Measurements from ENCODE around the gene ATAD3A. TPM values are rescaled to one million over a fixed set of nuclear protein-coding genes. Genes with fewer than 3 reads are reported as not detected.

Gene ATAD3A
- total and polyA plus RNA-seq, 2 experiments from 2014 or later = 36.5 to 80.3 TPM

DNA sequence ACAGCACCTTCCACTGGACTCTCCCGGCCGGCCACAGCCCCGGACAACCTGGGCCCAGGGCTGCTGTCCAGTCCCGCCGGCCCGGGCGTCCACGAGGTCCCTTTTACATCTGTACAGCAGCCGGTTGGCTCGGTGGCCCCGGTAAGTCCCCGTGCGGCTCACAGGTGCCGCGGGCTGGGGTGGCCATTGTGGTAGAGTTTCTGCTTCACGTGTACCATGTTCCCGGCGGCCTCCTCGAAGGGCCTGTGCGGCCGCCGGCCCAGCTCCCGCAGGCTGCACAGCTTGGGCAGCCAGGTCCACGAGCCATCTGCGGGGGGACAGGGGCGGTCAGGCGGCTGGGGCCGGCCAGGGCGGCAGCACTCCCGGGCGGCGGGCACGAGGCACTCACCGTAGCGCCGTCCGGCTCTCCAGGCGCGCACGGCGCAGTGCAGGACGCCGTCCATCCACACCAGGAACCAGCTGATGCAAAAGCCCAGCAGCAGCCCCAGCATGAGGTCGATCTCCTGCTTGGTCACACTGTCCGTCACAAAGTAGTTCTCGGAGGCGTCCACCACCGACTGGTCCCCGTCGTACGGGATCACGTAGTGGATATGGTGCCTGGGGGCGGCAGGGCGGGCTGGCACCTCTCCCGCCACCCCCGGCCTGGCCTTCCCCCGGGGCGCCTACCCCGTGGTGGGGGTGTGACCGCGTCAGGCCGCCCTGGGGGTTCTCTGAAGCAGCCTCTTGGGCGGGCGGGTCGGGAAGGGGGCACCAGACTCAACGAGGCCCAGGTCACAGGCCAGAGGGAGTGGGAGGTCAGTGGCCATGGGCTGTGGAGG lies 23.4 kb downstream of the ATAD3A start:
- Mint-ChIP-seq H3K4me3 (no peak overlapping the region), H3K36me3 (ENCODE audit: low read depth) (peaks cover 18% of the 10 kb centered on the region), H3K27ac (no peak overlapping the region), H3K9me3 (0 out of 3 replicates have a peak, but pooled peaks cover 8% of the 10 kb centered on the region), H3K4me1 (peaks cover 5% of the 10 kb centered on the region), H3K27me3 (ENCODE audit: insufficient read depth, low read depth, poor library complexity) (peaks cover 12% of the 10 kb centered on the region)
- H3K9me2 ChIP-seq (ENCODE audit: insufficient read depth) = no peaks in the 10 kb centered on the region
- H3K4me1 ChIP-seq (ENCODE audit: insufficient read depth) = no peaks in the 10 kb centered on the region; the same call in 1 of the 2 replicates
- H4K20me1 ChIP-seq (replicated peaks; ENCODE audit: insufficient read depth) = no peaks in the 10 kb centered on the region; the same call in 1 of the 2 replicates
- no peak overlapping the region for H3K27ac ChIP-seq (ENCODE audit: low read depth)
- H3K79me2 ChIP-seq (replicated peaks; ENCODE audit: insufficient read depth) = no peaks in the 10 kb centered on the region
- peaks cover 10% of the 10 kb centered on the region for H3F3A ChIP-seq (replicated peaks; ENCODE audit: low read depth)
- TF ChIP-seq, protein P1, sequence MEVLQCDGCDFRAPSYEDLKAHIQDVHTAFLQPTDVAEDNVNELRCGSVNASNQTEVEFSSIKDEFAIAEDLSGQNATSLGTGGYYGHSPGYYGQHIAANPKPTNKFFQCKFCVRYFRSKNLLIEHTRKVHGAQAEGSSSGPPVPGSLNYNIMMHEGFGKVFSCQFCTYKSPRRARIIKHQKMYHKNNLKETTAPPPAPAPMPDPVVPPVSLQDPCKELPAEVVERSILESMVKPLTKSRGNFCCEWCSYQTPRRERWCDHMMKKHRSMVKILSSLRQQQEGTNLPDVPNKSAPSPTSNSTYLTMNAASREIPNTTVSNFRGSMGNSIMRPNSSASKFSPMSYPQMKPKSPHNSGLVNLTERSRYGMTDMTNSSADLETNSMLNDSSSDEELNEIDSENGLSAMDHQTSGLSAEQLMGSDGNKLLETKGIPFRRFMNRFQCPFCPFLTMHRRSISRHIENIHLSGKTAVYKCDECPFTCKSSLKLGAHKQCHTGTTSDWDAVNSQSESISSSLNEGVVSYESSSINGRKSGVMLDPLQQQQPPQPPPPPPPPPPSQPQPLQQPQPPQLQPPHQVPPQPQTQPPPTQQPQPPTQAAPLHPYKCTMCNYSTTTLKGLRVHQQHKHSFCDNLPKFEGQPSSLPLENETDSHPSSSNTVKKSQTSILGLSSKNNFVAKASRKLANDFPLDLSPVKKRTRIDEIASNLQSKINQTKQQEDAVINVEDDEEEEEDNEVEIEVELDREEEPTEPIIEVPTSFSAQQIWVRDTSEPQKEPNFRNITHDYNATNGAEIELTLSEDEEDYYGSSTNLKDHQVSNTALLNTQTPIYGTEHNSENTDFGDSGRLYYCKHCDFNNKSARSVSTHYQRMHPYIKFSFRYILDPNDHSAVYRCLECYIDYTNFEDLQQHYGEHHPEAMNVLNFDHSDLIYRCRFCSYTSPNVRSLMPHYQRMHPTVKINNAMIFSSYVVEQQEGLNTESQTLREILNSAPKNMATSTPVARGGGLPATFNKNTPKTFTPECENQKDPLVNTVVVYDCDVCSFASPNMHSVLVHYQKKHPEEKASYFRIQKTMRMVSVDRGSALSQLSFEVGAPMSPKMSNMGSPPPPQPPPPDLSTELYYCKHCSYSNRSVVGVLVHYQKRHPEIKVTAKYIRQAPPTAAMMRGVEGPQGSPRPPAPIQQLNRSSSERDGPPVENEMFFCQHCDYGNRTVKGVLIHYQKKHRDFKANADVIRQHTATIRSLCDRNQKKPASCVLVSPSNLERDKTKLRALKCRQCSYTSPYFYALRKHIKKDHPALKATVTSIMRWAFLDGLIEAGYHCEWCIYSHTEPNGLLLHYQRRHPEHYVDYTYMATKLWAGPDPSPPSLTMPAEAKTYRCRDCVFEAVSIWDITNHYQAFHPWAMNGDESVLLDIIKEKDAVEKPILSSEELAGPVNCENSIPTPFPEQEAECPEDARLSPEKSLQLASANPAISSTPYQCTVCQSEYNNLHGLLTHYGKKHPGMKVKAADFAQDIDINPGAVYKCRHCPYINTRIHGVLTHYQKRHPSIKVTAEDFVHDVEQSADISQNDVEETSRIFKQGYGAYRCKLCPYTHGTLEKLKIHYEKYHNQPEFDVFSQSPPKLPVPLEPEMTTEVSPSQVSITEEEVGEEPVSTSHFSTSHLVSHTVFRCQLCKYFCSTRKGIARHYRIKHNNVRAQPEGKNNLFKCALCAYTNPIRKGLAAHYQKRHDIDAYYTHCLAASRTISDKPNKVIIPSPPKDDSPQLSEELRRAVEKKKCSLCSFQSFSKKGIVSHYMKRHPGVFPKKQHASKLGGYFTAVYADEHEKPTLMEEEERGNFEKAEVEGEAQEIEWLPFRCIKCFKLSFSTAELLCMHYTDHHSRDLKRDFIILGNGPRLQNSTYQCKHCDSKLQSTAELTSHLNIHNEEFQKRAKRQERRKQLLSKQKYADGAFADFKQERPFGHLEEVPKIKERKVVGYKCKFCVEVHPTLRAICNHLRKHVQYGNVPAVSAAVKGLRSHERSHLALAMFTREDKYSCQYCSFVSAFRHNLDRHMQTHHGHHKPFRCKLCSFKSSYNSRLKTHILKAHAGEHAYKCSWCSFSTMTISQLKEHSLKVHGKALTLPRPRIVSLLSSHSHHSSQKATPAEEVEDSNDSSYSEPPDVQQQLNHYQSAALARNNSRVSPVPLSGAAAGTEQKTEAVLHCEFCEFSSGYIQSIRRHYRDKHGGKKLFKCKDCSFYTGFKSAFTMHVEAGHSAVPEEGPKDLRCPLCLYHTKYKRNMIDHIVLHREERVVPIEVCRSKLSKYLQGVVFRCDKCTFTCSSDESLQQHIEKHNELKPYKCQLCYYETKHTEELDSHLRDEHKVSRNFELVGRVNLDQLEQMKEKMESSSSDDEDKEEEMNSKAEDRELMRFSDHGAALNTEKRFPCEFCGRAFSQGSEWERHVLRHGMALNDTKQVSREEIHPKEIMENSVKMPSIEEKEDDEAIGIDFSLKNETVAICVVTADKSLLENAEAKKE (CRISPR knock-in tag; IDR thresholded peaks at IDR 0.05) = no peak
- TF ChIP-seq, protein P2, sequence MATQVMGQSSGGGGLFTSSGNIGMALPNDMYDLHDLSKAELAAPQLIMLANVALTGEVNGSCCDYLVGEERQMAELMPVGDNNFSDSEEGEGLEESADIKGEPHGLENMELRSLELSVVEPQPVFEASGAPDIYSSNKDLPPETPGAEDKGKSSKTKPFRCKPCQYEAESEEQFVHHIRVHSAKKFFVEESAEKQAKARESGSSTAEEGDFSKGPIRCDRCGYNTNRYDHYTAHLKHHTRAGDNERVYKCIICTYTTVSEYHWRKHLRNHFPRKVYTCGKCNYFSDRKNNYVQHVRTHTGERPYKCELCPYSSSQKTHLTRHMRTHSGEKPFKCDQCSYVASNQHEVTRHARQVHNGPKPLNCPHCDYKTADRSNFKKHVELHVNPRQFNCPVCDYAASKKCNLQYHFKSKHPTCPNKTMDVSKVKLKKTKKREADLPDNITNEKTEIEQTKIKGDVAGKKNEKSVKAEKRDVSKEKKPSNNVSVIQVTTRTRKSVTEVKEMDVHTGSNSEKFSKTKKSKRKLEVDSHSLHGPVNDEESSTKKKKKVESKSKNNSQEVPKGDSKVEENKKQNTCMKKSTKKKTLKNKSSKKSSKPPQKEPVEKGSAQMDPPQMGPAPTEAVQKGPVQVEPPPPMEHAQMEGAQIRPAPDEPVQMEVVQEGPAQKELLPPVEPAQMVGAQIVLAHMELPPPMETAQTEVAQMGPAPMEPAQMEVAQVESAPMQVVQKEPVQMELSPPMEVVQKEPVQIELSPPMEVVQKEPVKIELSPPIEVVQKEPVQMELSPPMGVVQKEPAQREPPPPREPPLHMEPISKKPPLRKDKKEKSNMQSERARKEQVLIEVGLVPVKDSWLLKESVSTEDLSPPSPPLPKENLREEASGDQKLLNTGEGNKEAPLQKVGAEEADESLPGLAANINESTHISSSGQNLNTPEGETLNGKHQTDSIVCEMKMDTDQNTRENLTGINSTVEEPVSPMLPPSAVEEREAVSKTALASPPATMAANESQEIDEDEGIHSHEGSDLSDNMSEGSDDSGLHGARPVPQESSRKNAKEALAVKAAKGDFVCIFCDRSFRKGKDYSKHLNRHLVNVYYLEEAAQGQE (IDR thresholded peaks at IDR 0.05; ENCODE audit: unreplicated experiment) = no peak
- no peak for TF ChIP-seq NANOG (IDR thresholded peaks at IDR 0.05; ENCODE audit: borderline replicate concordance)
- no peak for TF ChIP-seq EZH2 (IDR thresholded peaks at IDR 0.05; ENCODE audit: low read depth, unreplicated experiment)
- TF ChIP-seq ZNF331 (CRISPR knock-in tag; IDR thresholded peaks at IDR 0.05; ENCODE audit: low read depth) = no peak
- TF ChIP-seq CREB1 (CRISPR knock-in tag; IDR thresholded peaks at IDR 0.05; ENCODE audit: low read depth) = no peak
- no peak for TF ChIP-seq ZNF114 (CRISPR knock-in tag; IDR thresholded peaks at IDR 0.05)
- no peak for TF ChIP-seq JUNB (IDR thresholded peaks at IDR 0.05; ENCODE audit: unreplicated experiment)
- no peak for TF ChIP-seq STAT1 (IDR thresholded peaks at IDR 0.05; ENCODE audit: unreplicated experiment)
- no peak for TF ChIP-seq CTCF (conservative IDR thresholded peaks at IDR 0.05; ENCODE audit: low read depth in 2 of 2)
- TF ChIP-seq, protein P3, sequence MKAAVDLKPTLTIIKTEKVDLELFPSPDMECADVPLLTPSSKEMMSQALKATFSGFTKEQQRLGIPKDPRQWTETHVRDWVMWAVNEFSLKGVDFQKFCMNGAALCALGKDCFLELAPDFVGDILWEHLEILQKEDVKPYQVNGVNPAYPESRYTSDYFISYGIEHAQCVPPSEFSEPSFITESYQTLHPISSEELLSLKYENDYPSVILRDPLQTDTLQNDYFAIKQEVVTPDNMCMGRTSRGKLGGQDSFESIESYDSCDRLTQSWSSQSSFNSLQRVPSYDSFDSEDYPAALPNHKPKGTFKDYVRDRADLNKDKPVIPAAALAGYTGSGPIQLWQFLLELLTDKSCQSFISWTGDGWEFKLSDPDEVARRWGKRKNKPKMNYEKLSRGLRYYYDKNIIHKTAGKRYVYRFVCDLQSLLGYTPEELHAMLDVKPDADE (IDR thresholded peaks at IDR 0.05) = no peak
- TF ChIP-seq EZH2phosphoT487 (IDR thresholded peaks at IDR 0.05; ENCODE audit: unreplicated experiment) = no peak
- TF ChIP-seq POLR2AphosphoS5 (IDR thresholded peaks at IDR 0.05; ENCODE audit: low read depth) = no peak
- no peaks in the 10 kb centered on the region for H3K36me3 ChIP-seq (ENCODE audit: insufficient read depth)
- H3K27me3 ChIP-seq (ENCODE audit: insufficient read depth) = no peaks in the 10 kb centered on the region
- H3K4me3 ChIP-seq = no peak overlapping the region
- ATAC-seq = no peak
- no peak overlapping the region for H3K4me2 ChIP-seq
- no peak for DNase-seq (ENCODE audit: low spot score)
- no peak overlapping the region for H2AFZ ChIP-seq

Data from GM23338 (cell line).